ENCODE data around the gene JARID2.

DNA sequence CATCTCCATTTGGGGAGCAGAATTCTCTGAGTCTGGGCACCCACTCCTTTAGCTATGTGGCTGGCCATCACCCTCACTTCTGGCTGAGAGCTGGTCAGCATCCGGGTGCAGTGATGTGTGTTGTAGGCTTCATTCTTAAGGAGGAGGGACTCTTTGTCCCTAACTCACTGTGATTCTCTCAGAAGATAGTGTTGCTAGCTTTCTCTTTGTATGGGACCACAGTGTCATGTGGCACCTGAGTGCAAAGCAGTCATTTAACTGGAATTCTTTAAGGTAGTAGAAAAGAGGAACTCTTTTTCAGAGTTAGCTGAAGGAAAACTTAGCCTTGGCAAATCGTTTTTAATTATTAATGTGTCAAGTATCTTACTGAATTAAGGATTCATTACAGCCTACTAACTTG, 165.9 kb downstream of the JARID2 start:
- TF ChIP-seq CTCF (IDR thresholded peaks at IDR 0.05) (no peak), POLR2A (IDR thresholded peaks at IDR 0.05) (no peak)
